HCT116 (cell line): ENCODE measurements around the gene FAM53A.
A peak's percentile ranks its signal among the peaks of the same experiment; 100 is the strongest.

Experiments
- CTCF ChIP-seq, 3 experiments: fragments of 200-600 bp in 1 of 3; sonication (generic) in 1 of 3; IDR thresholded peaks in 2 of 3; conservative IDR thresholded peaks in 1 of 3; 2 replicates each; pipeline ENCODE4 v1.5.1; 2012 to 2017; ENCODE audit warnings: low read depth in 2 of 3, low read length in 2 of 3, antibody characterized with exemption in 1 of 3, borderline replicate concordance in 1 of 3, control low read depth in 1 of 3, mild to moderate bottlenecking in 1 of 3, mixed read lengths in 1 of 3, mixed run types in 1 of 3, moderate library complexity in 1 of 3; ENCODE audit not compliant: insufficient read depth in 1 of 3
- POLR2AphosphoS5 ChIP-seq: IDR thresholded peaks from 2 replicates; pipeline ENCODE4 v1.6.1; 2011; ENCODE audit warnings: mild to moderate bottlenecking, low read depth, low read length, moderate library complexity

GRCh38 chr4:1684506-1685234 is 557 bp upstream of the FAM53A start:
- TF ChIP-seq CTCF (IDR thresholded peaks at IDR 0.05 in 2 of 3, conservative IDR thresholded peaks at IDR 0.05 in 1 of 3; ENCODE audit: borderline replicate concordance in 1 of 3, insufficient read depth in 1 of 3, low read depth in 2 of 3, low read length in 2 of 3) = no peak
- TF ChIP-seq POLR2AphosphoS5 = peak; percentile 77
